ENCODE results near the gene ECPAS.

DNA sequence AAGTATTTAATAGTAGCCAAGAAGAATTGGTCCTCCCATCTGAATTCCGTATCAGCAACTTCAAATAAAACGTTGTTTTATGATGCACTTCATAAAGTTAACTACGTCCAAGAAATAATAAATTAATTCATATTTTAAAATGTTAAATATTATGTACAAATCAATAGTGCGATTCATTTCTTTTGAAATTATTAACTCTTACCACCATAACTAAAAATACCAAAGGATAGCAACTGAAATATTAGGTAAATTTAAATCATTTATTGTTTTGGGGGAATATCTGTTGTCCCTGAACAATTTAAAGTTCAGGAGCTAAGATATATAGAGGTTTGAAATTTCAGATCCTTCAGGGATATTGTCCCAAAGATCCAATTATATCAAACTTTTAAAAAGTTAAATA is 154.1 kb downstream of the ECPAS start, which contains the start of gene OR2K2:
- TF ChIP-seq, protein P1, sequence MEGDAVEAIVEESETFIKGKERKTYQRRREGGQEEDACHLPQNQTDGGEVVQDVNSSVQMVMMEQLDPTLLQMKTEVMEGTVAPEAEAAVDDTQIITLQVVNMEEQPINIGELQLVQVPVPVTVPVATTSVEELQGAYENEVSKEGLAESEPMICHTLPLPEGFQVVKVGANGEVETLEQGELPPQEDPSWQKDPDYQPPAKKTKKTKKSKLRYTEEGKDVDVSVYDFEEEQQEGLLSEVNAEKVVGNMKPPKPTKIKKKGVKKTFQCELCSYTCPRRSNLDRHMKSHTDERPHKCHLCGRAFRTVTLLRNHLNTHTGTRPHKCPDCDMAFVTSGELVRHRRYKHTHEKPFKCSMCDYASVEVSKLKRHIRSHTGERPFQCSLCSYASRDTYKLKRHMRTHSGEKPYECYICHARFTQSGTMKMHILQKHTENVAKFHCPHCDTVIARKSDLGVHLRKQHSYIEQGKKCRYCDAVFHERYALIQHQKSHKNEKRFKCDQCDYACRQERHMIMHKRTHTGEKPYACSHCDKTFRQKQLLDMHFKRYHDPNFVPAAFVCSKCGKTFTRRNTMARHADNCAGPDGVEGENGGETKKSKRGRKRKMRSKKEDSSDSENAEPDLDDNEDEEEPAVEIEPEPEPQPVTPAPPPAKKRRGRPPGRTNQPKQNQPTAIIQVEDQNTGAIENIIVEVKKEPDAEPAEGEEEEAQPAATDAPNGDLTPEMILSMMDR (IDR thresholded peaks at IDR 0.05) = no peak
- TF ChIP-seq POLR2A (IDR thresholded peaks at IDR 0.05) = no peak

All from lower leg skin (tissue), 3 donors.